GM18858 (cell line): ENCODE data around the gene PRKCG.

Source experiments
- ATAC-seq: cut with Tn5 transposase; IDR thresholded peaks from one replicate; pipeline ENCODE4 v1.9.1; 2021; ENCODE audit not compliant: unreplicated experiment

Gene PRKCG

GRCh38 chr19:53898166-53898565, 16.2 kb downstream of the PRKCG start:
- ATAC-seq, result no peak

DNA sequence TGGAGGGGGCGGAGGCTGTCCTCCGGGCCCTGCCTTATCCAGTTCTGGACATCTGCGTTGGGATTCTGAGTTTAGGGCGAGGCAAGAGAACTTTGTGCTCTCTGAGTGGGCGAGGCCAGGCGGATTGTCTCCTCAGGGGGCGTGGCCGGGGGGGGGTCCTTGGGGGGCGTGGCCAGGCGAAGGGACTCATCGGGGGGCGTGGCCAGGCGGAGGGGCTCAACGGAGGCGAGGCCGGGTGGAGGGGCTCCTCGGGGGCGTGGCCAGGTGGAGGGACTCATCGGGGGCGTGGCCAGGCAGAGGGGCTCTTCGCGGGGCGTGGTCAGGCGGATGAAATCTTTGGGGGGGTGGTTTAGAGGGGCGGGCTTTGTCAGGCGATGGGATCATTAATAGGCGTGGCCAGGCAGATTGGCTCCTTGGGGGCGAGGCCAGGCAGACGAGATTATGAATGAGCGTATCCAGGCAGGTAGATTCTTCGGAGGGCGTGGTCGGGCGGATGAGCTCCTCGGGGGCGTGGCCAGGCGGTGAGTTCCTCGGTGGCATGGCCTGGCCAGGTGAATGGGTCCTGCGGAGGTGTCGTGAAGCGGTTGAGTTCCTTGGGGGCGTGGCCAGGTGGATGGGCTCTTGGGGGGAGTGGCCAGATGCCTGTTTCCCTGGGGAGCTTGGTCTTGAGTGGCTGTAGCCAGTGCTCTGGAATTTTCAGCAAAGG, 16.8 kb downstream of the PRKCG start:
- no peak for ATAC-seq

DNA sequence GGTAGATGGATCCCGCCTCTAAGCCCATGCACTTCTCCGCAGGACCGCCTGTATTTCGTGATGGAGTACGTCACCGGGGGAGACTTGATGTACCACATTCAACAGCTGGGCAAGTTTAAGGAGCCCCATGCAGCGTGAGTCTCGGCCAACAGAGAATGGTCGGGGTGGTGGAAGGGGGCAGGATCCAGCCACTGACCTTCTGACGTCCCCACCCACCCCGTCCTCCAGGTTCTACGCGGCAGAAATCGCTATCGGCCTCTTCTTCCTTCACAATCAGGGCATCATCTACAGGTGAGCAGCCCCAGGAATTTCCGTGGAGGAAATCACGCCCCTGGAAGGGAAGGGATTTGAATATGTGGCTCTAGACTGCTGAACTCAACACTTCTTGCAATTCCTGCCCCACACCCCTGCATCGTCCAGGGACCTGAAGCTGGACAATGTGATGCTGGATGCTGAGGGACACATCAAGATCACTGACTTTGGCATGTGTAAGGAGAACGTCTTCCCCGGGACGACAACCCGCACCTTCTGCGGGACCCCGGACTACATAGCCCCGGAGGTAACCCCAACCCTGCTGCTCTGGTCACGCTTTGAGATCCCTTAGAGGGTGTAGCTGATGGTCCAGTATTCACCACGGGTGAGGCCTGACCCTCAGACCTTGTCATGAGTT, 18.3 kb downstream of the PRKCG start:
- no peak for ATAC-seq

DNA sequence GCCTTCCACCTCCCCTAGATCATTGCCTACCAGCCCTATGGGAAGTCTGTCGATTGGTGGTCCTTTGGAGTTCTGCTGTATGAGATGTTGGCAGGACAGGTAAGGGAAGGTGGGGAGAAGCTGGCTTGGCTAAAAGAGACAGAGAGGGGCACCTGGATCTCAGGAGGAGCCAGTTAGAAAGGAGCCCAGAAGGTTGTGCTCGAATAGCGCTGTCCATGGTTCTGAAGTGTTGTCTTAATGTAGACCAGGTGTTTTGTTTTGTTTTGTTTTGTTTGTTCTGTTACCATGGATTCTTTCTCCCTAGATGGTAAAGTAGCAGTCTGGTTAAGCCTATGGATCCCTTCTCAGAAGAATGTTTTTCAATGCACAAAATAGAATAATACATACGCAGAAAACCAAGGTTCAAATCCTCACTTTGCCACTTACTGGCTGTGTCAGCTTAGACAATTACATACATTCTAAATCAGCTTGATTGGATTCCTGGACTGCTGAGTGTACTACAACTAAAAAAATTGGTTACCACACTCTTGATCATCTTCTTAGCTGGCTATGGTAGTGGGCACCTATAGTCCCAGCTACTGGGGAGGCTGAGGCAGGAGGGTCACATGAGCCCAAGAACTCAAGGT, 21.2 kb downstream of the PRKCG start:
- ATAC-seq, result no peak

GRCh38 chr19:53904909-53905308, 22.9 kb downstream of the PRKCG start:
- no peak for ATAC-seq

DNA sequence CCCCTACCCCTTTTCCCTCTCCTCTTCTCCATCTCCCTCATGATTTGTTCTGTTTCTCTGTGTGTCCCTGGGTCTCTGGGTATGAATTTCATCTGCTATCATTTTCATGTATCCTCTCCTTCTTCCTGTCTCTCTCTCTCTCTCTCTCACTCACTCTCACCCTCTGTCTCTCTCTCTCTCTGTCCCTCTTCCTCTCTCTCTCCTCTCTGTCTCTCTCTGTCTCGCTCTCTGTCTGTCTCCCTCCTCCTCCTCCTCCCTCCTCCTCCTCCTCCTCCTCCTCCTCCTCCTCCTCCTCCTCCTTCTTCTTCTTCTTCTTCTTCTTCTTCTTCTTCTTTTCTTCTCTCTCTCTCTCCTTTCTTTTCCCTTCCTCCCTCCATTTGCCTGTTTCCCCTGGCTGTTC, 23.8 kb downstream of the PRKCG start:
- no peak for ATAC-seq

DNA sequence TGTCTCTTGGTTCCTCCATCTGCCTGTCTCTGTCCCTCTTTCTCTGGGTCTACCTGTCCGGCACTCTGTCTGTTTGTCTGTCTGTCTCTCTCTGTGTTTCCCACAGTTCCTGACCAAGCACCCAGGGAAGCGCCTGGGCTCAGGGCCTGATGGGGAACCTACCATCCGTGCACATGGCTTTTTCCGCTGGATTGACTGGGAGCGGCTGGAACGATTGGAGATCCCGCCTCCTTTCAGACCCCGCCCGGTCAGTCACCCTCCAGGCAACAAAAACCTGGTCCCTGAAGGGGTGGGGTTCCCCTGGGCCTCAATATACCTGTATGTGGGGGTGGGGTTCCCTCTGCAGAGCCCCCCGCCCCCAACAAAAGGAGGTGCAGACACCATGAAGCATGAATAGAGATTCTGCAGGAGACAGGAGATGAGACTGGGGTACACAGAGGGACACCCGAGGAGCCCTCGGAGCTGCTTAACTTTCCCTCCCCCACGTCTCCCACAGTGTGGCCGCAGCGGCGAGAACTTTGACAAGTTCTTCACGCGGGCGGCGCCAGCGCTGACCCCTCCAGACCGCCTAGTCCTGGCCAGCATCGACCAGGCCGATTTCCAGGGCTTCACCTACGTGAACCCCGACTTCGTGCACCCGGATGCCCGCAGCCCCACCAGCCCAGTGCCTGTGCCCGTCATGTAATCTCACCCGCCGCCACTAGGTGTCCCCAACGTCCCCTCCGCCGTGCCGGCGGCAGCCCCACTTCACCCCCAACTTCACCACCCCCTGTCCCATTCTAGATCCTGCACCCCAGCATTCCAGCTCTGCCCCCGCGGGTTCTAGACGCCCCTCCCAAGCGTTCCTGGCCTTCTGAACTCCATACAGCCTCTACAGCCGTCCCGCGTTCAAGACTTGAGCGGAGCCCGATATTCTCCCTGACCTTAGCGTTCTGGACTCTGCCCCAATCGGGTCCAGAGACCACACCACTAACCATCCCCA, 24.5 kb downstream of the PRKCG start:
- no peak for ATAC-seq

DNA sequence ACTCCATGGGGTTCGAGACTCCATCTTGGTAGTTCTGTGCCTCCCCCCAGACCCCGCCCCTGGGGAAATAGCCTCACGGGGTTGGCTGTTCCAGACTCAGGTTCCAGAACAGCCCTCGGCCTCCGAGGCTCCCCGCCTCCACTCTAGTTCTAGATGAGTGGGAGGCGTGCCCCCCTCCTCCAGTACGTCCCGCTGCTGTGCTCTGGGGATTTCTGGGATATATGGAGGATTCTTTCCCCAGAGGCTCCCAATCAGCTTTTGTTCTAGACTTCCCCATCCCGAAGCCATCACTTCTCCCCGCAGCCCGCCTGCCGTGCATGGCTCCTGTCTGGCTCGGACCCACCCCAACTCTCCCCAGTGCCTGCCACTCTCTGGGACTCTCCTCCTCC, 25.2 kb downstream of the PRKCG start:
- ATAC-seq, result no peak

DNA sequence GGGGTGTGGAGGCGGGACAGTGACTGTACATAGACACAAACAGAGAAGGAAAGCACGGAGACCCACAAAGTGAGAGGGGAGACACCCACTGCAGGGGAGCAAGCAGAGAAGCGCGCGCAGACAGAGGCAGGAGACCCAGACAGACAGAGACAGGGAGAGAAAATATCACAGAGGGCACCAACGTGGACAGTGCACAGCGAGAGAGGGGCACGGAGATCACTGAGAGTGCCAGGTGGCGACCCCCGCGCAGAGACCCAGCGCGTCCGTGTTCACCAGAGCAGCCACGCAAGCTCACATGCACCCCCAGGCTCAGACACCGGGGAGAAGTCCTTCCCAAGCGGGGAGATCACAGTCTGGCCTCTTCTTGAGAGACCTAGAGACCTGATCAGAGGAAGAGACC, 25.7 kb downstream of the PRKCG start:
- no peak for ATAC-seq

GRCh38 chr19:53908106-53908934, 26.3 kb downstream of the PRKCG start:
- ATAC-seq, result no peak

DNA sequence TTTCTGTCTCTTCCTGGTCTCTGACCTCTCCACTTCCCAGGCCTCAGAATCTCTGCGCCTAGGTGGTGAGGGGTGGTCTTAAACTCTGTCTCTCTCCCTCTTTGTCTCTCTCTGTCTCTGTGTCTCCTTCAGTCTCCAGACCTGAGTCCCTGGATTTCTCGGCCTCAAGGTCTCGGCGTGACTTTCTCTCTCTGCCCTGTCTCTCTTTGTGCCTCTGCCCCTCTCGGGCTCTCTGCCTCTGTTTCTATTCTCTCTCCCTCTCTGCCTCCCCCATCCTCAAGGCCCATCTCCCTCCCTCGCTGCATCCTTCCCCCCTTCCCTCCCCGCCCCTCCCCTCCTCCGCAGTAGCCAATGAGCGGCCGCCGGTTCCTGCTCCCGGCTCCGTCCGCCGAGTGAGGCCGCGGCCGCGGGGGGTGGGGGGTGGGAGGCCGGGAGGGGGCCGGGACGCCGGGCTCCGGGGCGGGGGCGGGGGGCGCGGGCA, 27.0 kb downstream of the PRKCG start, which contains the start of gene CACNG7:
Gene CACNG7, plus strand, starts transcription at position 344 of the 481 bp plus-strand sequence. CDS start 3,554 bp downstream, outside the sequence.
- no peak for ATAC-seq

- no peak for ATAC-seq
Measured at GRCh38 chr19:53909471-53910169, 27.6 kb downstream of the PRKCG start.

- no peak for ATAC-seq
Measured at GRCh38 chr19:53910170-53910518, 28.1 kb downstream of the PRKCG start.

- no peak for ATAC-seq
Measured at GRCh38 chr19:53912653-53913052, 30.7 kb downstream of the PRKCG start.

- no peak for ATAC-seq
Measured at GRCh38 chr19:53915000-53915399, 33.0 kb downstream of the PRKCG start.

DNA sequence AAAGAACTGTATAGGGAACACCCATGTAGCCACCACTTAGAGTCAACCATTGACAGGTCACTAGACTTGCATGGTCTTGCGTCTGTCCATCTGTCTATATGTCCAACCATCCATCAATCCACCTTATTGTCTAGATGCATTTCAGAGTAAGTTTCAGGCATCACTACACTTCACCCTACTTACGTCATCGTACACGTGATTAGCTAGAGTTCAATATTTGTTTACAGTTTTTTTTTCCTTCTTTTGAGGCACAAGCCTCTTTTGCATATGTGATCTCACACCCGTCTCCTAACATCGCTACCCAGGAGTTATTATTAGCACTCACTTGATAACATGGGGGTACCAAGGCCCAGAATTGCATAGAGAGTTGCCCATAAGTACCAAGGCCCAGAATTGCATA, 34.0 kb downstream of the PRKCG start:
- no peak for ATAC-seq

GRCh38 chr19:53917356-53917755, 35.4 kb downstream of the PRKCG start:
- no peak for ATAC-seq

DNA sequence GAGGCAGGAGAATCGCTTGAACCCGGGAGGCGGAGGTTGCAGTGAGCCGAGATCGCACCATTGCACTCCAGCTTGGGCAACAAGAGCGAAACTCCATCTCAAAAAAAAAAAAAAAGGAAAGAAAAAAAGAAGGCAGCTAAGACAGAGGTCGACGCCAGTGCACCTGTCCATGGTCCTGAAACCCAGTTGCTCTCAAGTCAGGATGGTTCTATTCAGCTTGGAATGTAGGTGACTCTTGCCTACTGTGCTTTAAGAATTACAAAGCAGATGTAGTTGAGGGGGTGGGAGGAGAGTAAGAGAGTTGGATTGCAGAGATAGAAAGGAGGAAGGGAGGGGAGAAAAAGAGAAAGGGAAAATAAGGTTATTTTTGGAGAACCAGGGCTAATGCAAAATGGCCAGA, 45.7 kb downstream of the PRKCG start:
- ATAC-seq, result no peak

GRCh38 chr19:53936029-53936428, 54.0 kb downstream of the PRKCG start:
- ATAC-seq, result no peak
